HG03139 (cell line): ENCODE data around the gene AADACL2.
"Not testable (repeated sequence)": the region's sequence is repeated elsewhere in the genome, so short reads cannot be mapped to it uniquely, and the experiment has no call there.

Source experiments
- ATAC-seq: cut with Tn5 transposase; IDR thresholded peaks from one replicate; pipeline ENCODE4 v1.9.1; 2021; ENCODE audit not compliant: unreplicated experiment

AADACL2 gene

DNA sequence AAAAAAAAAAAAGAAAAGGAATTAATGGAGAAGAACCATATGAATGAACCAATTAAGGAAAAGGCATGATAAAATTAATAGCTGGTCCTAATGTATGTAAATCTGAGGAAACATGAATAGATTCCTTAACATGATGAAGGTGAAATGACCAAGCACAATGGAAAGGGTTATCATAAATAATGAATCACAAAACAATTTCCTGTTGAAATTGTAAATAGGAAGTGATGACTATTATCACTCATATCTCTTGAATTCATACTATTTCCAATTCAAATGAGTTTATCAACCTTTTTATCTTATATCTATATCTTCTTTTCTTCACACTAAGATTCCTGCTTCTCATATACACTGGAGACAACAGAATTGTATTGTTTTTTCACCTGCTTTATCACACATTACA is 32.0 kb downstream of the AADACL2 start:
- ATAC-seq, result no peak

GRCh38 chr3:151766454-151766853 is 32.7 kb downstream of the AADACL2 start:
- no peak for ATAC-seq

- ATAC-seq, result no peak
Measured at GRCh38 chr3:151768393-151768930, 34.7 kb downstream of the AADACL2 start.

DNA sequence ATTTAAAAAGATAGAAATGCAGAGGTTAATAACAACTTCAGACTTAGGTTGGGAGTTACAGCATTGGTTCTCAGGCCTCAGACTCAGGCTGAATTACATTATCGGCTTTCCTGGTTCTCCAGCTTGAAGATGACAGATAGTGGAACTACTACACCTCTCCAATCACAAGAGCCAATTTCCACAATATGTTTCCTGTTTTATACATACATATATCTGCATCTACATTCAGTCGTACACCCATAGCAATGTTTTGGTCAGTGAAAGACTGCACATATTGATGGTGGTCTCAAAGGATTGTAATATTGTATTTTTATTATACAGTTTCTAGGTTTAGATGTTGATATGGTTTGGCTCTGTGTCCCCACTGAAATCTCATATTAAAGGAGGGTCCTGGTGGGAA is 35.4 kb downstream of the AADACL2 start:
- ATAC-seq, result no peak

GRCh38 chr3:151770956-151771355 is 37.2 kb downstream of the AADACL2 start:
- ATAC-seq, result no peak

DNA sequence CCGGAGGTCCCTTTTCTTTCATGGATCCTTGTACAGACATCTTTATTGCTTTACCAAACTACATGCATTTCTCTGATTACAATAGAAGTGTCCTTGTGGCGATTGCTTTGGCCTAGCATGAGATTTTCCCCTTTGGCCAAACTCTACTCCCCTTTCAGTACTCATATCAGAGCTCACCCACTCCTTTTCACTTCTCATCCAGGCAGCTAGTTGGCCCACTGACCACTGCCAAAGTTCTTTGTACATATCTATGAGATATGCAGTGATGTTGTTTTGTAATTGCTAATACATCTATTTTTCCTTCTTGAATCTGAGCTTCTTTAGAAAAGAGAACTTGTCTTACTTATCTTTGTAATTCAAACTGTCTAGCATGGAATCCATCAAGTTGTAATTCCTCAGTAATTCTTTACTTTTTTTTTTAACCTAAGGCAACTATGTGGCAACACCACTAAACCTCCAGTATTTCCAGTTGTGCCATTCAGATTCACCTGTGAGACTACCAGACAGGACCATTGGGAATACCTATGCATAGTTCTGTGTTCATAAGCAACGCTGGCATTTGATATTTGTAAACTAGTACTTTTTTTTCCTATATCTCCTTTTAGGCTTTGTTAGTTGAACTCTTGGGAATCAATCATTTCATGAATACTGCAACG is 39.2 kb downstream of the AADACL2 start:
- ATAC-seq, result no peak

DNA sequence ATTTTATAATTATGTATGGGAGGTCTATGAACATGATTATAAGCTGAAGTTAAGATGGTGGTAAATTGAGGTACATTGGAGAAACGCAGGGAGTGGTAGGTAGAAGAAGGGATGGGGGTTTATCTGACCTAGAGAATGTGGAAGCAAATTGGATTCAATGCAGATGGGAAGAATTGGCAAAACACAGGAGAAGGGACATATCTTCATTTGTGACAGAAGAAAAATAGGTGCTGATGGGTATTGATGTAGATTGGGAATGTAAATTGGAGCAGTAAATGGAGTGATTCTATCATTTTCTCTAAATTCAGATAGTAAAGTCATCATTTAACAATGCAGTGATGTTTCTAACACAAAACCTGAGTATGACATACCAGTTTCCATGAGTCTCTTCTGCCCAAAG is 40.5 kb downstream of the AADACL2 start:
- no peak for ATAC-seq

DNA sequence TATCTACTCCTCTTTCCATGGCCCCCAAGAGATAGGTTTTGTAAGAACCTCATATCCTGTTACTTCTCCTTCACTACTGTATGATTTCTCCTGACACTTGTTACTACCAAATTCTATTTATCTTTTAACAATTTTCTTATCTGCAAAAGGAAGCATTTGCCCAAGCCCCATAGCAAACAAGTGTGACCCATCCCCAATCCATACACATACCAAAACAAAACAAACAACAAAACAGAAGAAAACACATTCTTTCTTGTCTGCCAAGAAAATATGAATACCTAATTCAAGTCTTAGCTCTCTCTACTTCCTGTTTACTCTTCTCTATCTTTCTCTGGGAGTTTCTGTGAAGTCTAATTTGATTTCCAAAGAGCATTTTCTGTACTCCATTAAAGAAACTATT is 41.2 kb downstream of the AADACL2 start:
- no peak for ATAC-seq

GRCh38 chr3:151775314-151776258 is 41.9 kb downstream of the AADACL2 start:
- no peak for ATAC-seq

DNA sequence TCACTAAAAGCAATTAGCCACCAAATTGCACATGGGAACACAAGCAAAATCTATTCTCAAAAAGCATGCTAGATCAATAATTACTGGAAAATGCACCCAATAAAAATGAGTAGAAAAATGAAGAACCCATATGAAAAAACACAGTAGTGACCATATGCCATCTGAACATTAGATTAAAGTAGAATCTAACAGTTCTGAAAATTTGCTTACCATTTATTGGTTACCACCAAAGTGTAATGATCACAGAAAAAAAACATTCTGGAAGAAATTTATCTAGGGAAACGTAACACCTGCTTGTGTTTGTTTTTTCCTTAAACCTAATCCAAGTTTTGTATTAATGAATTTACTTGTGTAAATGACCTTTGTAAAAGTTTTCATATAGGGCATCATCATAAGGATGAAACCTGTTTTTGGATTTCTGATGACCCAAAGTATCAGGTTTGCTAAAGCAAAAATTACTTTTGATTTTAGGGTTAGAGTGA is 42.6 kb downstream of the AADACL2 start:
- no peak for ATAC-seq

- no peak for ATAC-seq
Measured at GRCh38 chr3:151777880-151778279, 44.2 kb downstream of the AADACL2 start.

GRCh38 chr3:151787626-151788025 is 53.9 kb downstream of the AADACL2 start:
- no peak for ATAC-seq

DNA sequence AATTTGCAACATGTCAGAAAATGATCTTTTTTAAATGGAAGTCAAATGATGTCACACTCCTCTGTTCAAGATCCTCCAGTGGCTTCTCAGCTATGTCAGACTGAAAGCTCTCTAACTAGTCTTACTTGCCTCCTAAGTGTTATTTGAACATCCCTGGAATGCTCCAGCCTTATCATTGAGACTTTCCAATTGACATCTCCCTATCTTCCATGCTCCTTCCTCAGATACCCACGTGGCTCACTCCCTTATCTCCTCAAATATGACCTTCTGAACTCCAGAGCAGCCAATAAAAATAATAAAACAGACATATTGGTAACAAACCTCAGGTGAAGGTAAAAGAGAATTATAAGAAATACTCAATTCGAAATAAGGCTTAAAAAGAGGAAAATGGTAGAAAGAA is 54.7 kb downstream of the AADACL2 start:
- no peak for ATAC-seq

GRCh38 chr3:151789853-151790463 is 56.2 kb downstream of the AADACL2 start:
- no peak for ATAC-seq

DNA sequence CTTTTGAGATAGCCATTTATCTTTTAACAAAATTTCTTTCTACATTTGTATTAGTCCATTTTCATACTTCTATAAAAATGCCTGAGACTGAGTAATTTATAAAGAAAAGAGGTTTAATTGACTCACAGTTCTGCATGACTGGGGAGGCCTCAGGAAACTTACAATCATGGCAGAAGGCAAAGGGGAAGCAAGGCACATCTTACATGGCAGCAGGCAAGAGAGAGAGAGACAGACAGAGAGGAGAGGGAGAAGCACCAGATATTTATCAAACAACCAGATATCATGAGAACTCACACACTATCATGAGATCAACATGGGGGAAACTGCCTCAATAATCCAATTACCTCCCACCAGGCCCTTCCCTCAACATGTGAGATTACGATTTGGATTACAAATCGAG is 57.0 kb downstream of the AADACL2 start:
- ATAC-seq, result not testable (repeated sequence)

DNA sequence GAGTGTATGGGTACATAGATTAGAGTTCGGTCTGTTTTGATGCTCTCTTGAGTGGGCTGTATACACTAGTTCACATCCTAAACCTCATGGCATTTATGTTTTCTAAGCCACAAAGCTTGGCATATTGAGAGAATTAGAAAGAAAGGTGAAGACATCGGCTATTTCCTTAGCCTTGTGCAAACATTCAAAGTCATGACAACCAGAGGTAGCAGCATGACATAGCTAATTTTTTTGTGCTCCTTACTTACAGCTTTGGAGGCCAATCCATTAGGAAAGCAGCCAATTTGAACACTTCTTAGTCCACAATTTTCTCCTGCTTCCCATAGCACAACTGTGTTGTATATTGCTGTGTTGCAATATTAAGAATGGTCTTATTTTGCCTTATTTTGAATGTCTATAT is 58.7 kb downstream of the AADACL2 start:
- no peak for ATAC-seq

DNA sequence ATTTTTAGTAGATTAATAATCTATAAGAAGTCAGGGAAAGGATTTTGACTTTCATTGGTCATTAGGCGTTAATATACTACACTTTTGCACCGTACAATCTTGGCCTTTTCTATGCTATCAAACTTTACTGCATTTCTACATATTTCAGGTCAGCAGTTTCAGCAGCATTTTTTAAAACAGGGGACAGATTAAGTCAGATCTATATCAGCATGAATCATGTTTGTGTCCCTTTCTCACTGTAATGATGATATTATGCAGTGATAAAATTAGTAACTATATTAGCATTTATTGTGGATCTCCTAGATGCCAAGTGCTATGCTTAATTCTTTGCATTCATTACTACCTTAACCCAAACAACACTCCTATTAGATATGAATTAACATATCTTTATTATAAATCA is 59.9 kb downstream of the AADACL2 start:
- ATAC-seq, result no peak

DNA sequence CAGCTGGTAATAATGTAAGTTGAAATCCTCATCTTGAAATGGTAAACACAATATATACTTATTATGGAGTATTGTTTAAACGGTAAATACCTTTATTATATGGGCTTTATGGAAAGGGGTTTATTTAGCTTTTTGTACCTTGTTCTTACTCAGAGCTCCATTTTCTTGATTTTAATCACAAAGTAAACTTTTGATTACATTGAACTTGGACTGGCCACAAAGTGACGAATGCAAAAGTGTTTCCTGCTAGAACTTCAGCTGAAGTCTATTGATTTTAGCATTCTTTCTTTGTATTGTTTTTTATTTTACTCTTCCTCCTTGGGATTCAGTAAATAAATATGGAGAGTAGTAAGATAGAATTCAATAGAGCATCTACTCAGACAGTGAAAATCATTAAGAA is 60.4 kb downstream of the AADACL2 start:
- ATAC-seq, result no peak

DNA sequence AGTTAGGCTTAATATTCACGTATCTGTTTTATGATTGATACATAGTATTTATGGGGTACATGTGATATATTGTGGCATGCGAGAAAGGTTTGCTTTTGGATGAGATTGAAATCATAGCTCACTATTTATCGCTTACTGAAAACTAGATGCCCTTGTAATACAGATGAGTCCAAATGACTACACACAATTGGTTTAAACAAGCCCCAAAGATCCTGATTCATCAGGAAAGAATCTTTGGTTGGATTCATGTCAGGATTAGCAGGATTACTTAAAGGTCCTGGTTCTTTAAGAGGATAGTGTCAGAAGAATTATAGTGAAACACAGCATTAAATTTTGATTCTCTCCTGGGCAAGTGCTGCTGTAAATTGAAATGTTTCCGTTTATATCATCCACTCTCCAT is 61.5 kb downstream of the AADACL2 start:
- no peak for ATAC-seq

- no peak for ATAC-seq
Measured at GRCh38 chr3:151796105-151796680, 62.5 kb downstream of the AADACL2 start.

GRCh38 chr3:151798466-151798865 is 64.7 kb downstream of the AADACL2 start:
- ATAC-seq, result no peak
